Activated CD8-positive, alpha-beta memory T cell treated with anti-CD3 and anti-CD28 coated beads, Interleukin-2, amount 50 U/mL, for 1 hour (primary cell): ENCODE results near the gene IGSF3.
"Not testable (repeated sequence)": the region's sequence is repeated elsewhere in the genome, so short reads cannot be mapped to it uniquely, and the experiment has no call there.

Source experiments
- DNase-seq: peaks from one replicate; pipeline ENCODE4 v3.0.0-alpha.2; 2020; ENCODE audit errors: extremely low read depth

The IGSF3 gene

DNA sequence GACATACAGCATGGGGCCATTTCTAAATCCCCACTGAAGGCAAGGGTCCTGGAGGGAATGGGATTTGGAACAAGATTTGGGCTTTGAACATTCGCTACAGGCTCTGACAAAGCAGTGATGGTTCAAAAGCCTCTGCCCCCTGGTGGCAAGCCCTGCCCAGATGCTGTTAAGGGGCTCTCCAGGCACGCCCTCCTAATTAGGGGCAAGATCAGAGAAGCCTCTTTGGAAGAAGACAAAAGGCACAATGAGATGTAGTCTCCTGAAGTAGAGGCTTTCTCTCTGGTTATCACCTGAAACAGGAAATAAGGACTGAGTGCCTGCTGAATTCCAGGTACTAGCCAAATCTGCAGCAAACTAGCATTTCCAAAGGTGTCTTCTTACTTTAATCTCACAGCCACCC is 37.5 kb downstream of the IGSF3 start:
- DNase-seq = not testable (repeated sequence)

- DNase-seq = not testable (repeated sequence)
These were observed 38.1 kb downstream of the IGSF3 start for GRCh38 chr1:116629441-116629840.

DNA sequence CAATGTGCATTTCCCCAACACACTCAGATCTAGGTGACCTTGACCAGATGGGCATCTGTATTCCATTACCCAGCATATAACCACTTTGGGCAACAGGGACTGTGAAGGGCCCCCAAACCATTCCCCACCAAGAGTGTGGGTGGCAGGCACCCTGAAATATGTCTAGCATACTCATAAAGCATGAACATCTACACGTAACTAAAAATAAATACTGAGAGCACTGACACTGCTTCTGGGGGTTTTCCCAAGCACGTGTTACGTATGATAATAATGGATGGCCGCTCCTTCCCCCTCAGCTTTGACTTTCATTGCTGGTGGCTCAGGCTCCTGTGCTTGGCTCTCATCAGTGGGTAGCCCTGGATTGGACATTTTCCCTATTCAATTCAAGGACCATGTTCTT is 39.1 kb downstream of the IGSF3 start:
- DNase-seq = no peak

DNA sequence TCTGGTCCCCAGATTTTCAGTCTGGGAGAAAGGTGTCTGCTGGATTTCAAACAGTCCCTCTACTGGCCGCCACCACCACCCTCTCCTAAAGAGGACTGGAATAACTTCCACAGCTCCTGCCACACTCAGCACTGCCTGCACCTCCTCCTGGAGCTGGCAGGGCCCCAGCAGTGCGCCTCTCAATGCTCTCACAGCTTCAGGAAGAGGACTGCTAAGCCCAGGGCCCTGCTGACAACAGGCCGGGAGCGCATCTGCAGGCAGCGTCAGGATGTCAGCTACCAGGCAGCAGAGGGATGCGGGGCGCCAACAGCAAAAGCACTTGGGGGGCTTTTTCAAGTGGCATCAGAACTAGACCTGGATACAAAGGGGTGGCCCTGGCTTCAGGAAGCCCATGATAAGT is 40.2 kb downstream of the IGSF3 start:
- not testable (repeated sequence) for DNase-seq

GRCh38 chr1:116626915-116627314 is 40.6 kb downstream of the IGSF3 start:
- DNase-seq = not testable (repeated sequence)

DNA sequence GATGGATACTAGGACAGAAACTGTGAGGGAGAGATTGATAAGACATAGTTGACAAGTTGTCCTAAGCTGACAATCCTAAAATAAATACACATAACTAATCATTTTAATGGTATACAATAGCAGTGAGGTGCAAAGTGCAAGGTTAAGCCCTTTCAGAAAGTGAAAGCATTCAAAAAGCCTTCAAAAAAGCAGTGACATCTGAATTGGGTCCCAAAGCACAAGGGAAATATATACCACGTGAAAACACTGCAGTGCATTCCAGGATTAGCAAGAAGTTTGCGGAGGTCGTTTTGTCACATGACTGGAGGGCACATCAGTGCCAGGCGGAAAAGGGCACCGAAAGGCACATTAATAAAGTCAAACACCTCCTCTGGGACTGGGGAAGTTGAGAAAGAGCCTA is 42.4 kb downstream of the IGSF3 start:
- DNase-seq = not testable (repeated sequence)

- no peak for DNase-seq
These were observed 43.5 kb downstream of the IGSF3 start for GRCh38 chr1:116624040-116624439.

DNA sequence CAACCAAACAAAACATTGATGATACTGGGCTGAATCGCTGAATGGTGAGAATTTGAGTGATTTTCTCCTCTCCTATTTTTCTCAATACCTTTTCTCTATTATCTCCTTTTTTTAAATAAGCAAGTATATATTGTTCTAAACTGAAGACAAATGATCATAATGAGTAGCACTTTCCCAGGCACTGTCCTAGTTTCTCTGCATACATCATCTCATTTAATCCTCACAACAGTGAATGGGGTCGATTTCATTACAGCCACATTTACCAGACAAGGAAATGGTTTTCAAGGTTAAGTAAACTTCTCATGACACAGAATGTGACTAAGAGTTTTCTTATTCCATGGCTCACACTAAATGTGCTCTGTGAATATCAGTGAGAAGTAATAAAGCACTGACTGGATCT is 45.0 kb downstream of the IGSF3 start:
- DNase-seq = not testable (repeated sequence)

GRCh38 chr1:116621756-116622155 is 45.8 kb downstream of the IGSF3 start:
- not testable (repeated sequence) for DNase-seq

DNA sequence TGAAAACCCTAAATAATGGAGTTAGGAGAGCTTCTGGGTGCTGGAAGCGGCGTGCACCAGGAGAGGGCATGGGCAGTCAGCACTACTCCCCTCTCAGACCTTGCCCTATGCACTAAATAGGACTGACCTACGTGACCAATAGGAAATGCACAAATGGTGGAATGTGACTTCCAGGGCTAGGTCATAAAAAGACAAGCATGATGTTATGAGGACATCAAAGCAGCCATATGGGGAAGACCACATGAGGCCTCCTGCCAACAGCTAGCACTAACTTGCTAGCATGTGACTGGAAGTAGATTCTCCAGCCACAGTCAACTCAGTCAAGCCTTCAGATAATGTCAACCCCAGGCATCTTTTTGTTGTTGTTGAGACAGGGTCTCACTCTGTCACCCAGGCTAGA is 47.1 kb downstream of the IGSF3 start:
- not testable (repeated sequence) for DNase-seq

GRCh38 chr1:116619106-116619505 is 48.4 kb downstream of the IGSF3 start:
- DNase-seq = not testable (repeated sequence)

- DNase-seq = not testable (repeated sequence)
These were observed 49.7 kb downstream of the IGSF3 start for GRCh38 chr1:116617808-116618207.

DNA sequence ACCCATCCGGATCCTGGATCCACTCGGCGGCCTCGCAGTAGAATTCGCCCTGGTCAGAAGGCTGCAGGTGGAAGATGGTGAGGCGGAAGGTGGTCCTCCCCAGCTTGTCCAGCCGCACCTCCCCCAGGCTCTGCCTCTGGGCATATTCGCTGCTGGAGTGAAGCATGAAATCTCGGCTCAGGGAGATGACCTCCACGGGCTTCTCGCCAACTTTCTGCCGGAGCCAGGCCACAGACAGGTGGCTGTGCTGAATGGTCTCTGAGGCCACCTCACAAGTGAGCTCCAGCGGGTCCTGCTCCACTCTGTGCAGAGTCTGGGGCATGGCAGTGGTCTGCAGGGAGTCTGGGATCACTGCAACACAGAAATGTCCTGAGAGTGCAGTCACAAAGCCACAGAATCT is 53.7 kb downstream of the IGSF3 start:
- DNase-seq = not testable (repeated sequence)

GRCh38 chr1:116609801-116610371 is 57.6 kb downstream of the IGSF3 start:
- DNase-seq = not testable (repeated sequence)

DNA sequence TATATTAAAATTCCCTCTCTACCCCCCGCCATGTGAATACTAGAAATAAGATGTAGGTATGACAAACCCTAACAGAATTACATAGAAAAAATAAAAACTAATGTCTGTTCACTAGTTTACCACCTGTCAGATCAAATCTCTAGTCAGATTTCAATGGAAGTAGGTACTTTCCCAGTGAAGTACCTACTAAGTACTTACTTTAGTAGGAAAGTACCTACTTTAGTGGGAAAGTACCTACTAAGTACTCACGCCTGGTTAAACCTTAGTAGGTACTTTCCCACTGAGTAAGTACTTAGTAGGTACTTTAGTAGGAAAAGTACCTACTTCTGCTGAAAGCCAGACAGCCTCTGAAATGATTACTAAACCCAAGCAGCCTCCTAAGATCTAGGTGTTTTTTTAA is 58.7 kb downstream of the IGSF3 start:
- DNase-seq = not testable (repeated sequence)

DNA sequence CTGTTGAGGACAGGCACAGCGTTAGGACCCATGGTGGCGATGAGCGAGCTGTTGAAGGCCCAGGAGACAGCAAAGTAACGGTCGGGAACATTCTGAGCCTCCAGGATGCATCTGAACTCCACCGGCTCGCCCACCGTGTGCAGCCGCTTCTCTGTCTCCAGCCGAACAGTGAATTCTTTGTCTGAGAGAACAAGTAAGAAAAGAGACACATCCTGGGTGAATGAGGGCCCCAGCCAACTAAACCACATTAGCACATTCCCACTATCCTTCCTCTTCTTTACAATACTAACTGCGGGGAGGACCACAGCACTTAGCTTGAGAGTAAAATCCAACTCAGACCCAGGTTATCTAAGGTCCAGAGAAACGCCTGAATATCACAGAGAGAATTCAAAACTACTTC is 59.4 kb downstream of the IGSF3 start:
- DNase-seq = not testable (repeated sequence)

- not testable (repeated sequence) for DNase-seq
These were observed 60.1 kb downstream of the IGSF3 start for GRCh38 chr1:116607463-116607862.

DNA sequence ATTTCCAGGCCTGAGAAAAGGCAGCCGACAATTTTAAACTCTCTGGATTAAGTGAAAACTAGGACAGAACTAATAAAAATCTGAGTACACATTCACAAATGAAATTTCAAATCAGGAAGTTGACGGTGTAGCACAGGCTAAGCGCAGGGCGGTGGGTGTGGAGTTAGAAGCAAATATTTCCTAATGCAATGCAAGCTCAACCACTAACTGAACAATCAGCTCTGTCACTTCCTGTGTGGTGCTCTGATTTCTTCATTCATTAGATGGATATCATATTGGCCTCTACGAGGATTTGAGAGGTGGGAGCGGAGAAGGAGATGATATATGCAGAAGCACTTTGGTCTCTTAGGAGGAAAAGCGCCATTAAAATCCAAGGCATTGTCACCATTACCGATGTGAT is 61.5 kb downstream of the IGSF3 start:
- DNase-seq = not testable (repeated sequence)

GRCh38 chr1:116605315-116605714 is 62.2 kb downstream of the IGSF3 start:
- no peak for DNase-seq

GRCh38 chr1:116604408-116604807 is 63.1 kb downstream of the IGSF3 start:
- DNase-seq = not testable (repeated sequence)

DNA sequence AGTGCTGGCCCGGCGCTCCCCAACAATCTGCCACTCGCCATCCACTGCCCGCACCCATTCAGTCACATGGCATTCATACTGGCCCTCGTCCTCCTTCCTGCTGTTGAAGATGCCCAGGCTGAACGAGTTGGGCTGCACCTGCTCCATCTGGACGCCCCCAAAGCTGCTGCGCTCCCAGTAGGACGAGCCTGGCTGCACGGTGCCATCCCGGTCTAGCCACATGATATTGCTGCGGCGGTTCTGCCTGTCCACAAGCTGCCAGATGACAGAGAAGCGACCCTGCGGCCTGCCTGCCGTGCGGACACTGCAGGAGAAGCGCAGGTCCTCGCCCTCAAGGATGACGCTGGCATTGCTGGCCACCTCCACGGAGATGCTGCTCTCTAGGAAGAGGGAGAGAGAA is 63.9 kb downstream of the IGSF3 start:
- not testable (repeated sequence) for DNase-seq

- not testable (repeated sequence) for DNase-seq
These were observed 68.2 kb downstream of the IGSF3 start for GRCh38 chr1:116599369-116599768.

DNA sequence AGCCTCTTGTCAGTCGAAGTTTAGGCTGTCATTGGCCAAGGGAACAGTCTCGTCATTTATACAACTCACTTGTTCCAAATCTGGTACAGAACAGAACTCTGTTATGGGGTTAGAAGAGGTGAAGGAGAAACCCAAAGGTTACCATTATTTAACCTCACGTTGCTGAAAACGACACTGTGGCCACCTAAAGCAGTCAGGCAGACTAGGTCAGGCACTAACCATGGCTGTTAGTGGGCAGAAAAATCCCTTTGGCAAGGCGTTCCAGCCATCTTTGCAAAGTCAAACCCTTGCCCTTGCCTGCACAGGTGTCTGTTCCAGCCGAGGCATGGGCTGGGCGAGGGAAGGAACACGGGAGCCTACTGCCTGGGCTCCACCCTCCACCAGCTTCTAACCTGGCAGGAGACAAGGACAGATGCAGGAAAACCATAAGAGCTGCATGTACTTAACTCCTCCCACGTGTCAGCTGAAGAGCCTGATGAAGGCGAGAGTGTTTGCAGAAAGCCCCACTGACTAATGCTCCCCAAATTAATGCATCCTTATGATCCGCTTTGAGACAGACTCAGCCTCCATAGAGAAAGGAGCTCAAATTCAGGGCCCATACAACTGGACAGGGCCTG is 69.0 kb downstream of the IGSF3 start:
- DNase-seq = not testable (repeated sequence)

GRCh38 chr1:116597388-116597787 is 70.1 kb downstream of the IGSF3 start:
- not testable (repeated sequence) for DNase-seq
